ENCODE measurements around the gene PROSER2.

PROSER2 gene

DNA sequence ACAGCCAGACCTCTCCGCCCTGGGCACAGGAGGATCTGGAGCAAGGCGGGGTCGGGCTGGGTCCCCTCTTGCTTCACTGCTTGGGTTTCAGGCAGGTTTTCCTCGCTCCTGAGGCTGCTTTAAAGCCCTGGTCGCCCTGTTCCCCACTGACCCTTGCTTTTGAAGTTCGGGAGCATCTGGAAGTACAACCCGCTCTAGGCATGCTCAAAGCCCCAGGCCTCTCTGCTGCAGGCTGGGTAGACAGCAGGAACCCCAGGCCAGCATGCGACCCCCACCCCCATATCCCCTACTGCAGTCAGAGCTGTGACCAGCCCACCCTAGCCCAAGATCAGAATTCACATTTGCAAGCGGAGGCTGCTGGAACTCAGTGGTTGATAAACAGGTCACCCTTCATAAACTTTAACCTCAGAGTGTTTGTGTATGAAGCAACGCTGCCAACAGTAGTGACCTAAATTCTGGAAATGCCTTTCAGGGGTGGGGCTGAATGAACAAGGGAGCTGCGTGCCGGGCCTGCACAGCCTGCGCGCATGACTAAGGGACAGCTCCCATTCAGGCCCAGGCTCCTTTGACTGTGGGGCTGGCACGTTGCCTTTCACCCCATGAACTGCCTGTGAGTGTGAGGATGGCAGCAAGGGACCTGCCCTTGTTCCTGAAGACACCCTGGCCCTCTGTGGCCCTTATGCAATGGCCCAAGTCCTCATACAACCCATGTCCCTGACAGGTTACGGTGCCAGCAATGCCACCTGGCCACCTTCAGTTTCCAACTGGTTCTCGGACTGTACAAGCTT is 52.5 kb downstream of the PROSER2 start:
- no peak for TF ChIP-seq GATA3 (IDR thresholded peaks at IDR 0.05; ENCODE audit: low read depth, low read length)
- no peak for TF ChIP-seq GATA2 (IDR thresholded peaks at IDR 0.05; ENCODE audit: low read depth, low read length)

DNA sequence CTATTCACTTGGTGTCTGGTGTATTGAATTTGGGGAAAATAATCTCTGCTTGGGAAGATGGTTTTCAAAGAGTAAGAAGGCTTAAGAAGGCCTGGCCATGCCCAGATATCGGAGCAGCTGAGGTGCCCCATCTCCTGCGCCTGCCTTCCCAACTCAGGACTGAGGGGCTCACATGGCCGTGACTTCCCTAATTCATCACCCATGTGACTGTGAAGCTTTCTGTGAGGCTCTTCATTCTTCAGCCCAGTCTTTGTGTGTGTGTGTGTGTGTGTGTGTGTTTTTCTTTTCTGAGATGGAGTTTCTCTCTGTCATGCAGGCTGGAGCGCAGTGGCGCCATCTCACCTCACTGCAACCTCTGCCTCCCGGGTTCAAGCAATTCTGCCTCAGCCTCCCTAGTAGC is 53.2 kb downstream of the PROSER2 start:
- no peak for TF ChIP-seq GATA2 (IDR thresholded peaks at IDR 0.05; ENCODE audit: low read depth, low read length)
- TF ChIP-seq GATA3 (IDR thresholded peaks at IDR 0.05; ENCODE audit: low read depth, low read length): no peak

DNA sequence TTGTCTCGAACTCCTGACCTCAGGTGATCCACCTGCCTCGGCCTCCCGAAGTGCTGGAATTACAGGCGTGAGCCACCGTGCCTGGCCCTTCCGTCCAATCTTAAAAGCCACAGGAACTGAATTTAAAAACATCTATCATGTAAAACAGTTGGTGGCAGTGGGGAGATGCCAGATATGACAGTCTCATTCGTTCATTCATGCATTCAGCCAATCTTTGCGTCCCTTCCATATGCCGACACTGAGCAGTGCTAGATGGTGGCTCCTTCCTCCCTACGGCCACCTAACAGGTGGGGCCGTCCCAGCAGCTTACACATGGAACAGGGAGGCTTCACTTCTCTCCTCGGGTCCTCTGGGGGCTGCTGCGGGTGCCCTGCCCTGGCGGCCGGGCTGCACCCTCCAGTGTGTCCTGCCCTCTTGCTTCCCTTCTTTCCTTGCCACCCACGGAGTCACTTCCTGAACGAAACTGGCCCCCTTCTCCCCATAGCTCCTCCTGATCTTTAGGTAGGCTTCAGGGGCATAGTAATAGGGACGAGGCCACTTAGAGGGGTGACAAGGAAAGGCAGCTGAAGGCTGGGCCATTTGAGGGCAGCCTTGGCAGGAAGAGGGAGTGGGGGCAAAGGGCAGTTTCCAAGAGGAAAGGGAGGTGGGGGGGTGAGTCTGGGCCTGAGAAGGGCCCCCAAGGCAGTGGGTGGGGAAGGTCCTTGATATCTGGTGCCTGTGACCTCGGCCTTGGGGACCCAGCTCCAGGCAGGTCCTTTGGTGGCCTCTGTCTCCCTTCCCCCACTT is 53.8 kb downstream of the PROSER2 start:
- TF ChIP-seq GATA3 (IDR thresholded peaks at IDR 0.05; ENCODE audit: low read depth, low read length): no peak
- no peak for TF ChIP-seq GATA2 (IDR thresholded peaks at IDR 0.05; ENCODE audit: low read depth, low read length)

DNA sequence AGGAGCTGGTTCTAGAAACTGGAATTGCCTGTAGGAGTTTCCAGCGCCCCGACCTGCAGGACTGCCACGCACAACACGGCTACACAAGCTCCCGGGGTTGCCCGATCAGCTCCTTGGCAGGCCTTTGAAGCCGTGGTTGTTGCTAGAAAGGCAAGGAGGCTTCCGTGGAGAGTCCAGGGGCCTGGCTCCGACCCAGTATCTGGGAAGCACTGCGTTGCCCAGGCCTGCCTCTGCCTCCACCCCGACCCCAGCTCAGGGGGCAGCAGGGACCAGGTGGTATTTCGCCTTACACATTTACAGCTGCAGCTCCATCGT is 54.4 kb downstream of the PROSER2 start:
- TF ChIP-seq GATA3 (IDR thresholded peaks at IDR 0.05; ENCODE audit: low read depth, low read length) (no peak), GATA2 (IDR thresholded peaks at IDR 0.05; ENCODE audit: low read depth, low read length) (no peak)

DNA sequence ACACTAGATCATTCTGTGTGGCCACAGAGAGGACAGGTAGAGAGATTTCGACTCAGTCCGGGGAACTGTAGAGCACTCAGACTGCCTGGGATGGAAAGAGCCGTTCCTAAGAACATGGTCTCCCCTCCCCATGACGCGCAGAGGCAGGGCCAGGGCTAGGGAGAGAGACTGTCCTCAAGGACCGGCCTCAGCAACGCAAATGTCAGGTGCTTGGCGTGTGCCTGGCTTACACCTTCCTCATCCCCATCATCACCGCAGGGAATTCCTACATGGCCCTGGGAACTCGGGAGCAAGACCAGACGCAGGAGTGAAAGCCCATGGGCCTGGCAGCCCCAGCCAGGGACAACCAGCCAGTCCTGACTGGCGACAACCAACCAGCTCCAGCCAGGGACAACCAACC is 55.6 kb downstream of the PROSER2 start:
- no peak for TF ChIP-seq GATA3 (IDR thresholded peaks at IDR 0.05; ENCODE audit: low read depth, low read length)
- TF ChIP-seq GATA2 (IDR thresholded peaks at IDR 0.05; ENCODE audit: low read depth, low read length): no peak

DNA sequence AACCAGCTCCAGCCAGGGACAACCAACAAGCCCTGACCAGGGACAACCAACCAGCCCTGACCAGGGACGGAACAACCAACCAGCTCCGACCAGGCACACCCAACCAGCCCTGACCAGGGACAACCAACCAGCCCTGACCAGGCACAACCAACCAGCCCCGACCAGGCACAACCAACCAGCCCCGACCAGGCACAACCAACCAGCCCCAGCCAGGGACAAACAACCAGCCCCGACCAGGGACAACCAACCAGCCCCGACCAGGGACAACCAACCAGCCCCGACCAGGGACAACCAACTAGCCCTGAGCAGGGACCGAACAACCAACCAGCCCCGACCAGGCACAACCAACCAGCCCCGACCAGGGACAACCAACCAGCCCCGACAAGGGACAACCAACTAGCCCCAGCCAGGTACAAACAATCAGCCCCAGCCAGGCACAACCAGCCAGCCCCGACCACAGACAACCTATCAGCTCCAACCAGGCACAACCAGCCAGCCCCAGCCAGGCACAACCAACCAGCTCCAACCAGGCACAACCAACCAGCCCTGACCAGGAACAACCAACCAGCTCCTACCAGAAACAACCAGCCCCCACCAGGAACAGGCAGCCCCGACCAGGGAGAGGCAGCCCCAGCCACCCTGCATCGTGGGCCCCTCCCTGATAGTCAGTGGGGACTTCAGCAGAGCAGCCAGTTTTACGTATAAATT is 56.4 kb downstream of the PROSER2 start:
- TF ChIP-seq GATA2 (IDR thresholded peaks at IDR 0.05; ENCODE audit: low read depth, low read length) (no peak), GATA3 (IDR thresholded peaks at IDR 0.05; ENCODE audit: low read depth, low read length) (no peak)

DNA sequence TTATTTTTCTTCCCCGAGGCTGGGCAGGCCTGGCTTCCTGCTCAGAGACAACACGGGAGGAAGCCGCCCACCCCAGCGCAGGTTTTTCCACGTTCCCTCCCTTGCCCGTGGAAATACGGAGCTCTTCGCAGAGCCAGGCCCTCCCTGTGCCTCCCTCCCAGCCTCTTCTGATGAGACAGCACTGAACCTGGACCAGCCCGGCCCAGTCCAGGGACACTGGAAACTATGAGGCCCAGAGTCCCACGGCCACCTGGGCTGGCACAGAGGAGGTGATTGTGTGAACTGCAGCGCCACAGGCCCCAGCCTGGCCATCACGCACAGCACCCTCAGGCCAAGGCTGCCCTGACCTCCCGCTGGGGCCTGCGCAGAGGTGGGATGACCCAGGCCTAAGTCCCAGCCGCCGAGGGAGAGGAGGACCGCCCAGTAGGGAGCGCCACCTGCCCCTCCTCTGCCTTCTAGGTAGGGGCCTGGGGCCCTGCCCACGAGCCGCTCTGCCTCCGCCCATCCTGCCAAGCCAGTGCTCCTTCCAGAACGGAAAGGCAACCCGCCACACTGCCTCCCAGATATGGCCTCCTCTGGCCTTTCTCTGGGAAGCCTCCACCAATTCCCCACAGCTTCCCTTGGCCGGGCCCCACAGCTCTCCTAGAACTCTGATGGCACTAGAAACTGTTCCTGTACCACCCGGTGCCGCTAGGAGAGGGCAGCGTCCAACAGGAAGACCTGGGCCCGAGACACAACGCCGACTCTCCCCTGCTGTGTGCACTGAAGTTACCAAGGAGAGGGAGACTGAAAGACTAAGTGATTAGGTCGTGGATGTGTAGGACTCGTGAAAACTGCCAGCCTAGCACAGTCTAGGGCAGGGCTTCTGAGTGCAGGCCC is 57.2 kb downstream of the PROSER2 start:
- TF ChIP-seq GATA2 (IDR thresholded peaks at IDR 0.05; ENCODE audit: low read depth, low read length): no peak
- no peak for TF ChIP-seq GATA3 (IDR thresholded peaks at IDR 0.05; ENCODE audit: low read depth, low read length)

DNA sequence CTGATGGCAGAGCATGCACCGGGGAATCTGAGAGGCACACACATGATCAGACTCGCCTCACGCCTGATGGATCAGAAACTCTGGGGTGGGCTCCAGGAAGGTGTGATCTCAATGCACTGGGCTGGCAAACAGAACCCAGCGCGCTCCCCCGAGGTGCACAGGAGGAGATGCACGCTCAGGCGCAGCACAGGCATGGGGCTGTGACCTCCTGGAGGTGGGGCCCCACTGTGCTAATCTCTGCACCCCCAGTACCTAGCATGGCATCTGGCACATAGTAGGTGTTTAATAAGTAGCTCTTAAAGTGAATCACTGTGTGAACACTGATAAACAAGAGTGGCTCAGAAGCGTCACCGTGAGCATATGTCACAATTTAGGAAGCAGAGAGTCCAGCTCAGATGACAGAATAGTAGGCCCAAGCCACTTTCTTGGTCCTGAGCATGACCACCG is 57.9 kb downstream of the PROSER2 start:
- TF ChIP-seq GATA2 (IDR thresholded peaks at IDR 0.05; ENCODE audit: low read depth, low read length): no peak
- TF ChIP-seq GATA3 (IDR thresholded peaks at IDR 0.05; ENCODE audit: low read depth, low read length): no peak

DNA sequence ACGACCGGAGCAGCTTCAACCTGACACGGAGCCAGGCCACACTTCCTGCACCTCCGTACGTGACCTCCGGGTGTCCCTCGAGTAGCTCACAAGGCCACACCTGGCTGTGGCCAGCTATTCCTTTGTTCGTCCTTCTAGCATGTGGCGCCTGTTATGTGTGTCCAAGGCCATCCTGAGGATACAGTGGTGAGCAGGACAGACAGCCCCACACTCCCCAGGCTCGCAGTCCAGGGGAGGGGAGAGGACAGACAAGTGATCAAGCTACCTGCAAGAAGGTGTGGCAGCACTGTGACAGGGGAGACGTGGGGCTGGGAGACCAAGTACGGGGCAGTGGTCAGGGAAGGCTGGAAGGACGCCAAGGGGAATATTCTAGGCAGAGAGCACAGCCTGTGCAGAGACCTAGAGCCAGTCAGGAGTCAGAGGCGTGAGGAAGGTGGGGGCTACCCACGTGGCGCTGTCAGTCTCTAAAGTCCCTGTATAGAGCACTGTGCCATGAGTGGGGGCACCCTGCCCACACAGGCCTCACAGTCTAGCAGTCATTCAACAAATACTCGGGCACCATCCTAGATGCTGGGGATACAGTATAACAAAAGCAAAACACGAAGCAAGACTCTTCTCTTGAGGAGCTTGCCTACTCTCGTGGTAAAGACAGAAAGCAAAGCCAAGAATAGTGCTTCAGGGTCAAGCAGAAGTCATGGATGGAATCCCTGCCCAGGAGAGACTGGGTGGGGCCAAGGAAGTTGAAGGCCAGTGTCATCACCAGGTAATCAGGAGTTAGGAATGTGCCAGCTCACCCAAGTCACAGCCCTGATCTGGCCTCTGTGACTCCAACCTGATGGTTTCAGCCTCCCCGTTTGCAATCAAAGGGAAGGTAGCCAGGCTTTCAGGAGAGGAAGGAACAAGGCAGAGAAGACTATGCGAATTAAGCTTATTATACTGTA is 58.6 kb downstream of the PROSER2 start:
- TF ChIP-seq GATA3 (IDR thresholded peaks at IDR 0.05; ENCODE audit: low read depth, low read length) (no peak), GATA2 (IDR thresholded peaks at IDR 0.05; ENCODE audit: low read depth, low read length) (no peak)

DNA sequence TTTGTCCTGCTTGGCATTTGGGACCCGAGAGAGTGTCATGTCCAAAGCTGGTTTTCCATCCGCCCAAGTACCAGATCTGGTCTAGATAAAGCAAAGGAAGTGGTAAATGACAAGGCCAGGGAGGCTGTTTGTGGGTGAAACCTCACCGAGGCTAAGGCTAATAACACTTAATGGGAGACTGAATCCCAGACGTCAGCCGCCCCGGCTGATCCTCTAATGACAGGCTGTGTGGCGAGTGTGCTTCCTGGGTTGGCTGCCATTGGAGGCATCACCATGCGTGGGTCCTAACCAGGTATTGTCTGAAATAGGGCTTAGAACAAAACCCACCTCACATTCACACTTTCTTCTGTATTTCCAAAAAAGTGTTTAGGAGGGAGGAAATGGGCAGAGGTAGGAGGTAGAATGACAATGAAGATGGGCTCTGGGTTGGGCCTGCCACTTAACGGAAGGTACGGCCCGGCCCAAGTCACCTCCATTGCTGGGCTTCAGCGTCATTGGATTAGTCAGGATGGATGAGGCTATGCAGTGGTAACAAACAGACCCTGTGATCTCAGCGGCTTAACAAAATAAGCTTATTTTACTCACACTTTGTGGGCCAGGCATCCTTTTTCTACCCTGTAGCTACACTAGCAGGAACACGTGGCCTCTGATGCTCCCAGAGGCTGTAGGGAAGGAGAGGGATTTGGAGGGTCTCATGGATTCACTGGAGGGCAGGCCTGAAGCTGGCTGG is 59.7 kb downstream of the PROSER2 start:
- no peak for TF ChIP-seq GATA2 (IDR thresholded peaks at IDR 0.05; ENCODE audit: low read depth, low read length)
- no peak for TF ChIP-seq GATA3 (IDR thresholded peaks at IDR 0.05; ENCODE audit: low read depth, low read length)

DNA sequence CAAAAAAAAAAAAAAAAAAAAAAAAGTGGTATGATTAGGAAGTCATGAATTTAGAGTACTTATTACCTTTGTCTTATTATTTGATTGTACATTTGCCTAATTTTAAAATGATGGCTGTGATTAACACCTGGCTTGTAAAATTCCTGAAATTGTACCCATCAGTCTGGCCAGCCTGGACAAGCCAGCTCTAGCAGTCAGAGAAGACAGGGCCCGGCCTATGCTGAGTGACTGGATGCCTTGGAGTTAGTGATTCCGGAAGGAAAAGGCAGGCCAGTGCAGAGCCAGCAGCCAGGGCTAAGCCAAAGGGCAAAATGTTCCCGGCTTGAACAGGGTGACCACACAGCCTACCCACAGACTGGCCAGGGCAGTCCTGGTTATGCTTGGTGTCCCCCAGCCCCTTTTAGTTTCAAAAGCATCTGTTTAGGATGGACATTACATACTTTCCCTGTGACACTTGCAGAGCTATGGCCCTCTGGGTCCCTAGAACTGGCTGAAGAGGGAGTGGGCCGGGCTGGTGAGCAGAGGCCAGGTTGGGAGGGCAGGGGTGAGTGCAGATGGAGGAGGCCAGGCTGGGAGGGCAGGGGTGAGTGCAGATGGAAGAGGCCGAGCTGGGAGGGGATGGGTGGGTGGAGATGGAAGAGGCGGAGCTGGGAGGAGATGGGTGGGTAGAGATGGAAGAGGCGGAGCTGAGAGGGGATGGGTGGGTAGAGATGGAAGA is 61.7 kb downstream of the PROSER2 start:
- no peak for TF ChIP-seq GATA3 (IDR thresholded peaks at IDR 0.05; ENCODE audit: low read depth, low read length)
- no peak for TF ChIP-seq GATA2 (IDR thresholded peaks at IDR 0.05; ENCODE audit: low read depth, low read length)
